Right ventricle myocardium superior (tissue), 1 donor: Measurements from ENCODE around the gene AP2A2. TPM values are rescaled to one million over a fixed set of nuclear protein-coding genes. Genes with fewer than 3 reads are reported as not detected.
A peak's percentile ranks its signal among the peaks of the same experiment; 100 is the strongest.

ENCODE experiments used
- ATAC-seq: fragments of 200-7000 bp; cut with Tn5 transposase; one replicate; pipeline ENCODE4 v1.9.1; 2020; ENCODE audit warnings: mild to moderate bottlenecking; ENCODE audit not compliant: poor library complexity
- DNase-seq: peaks from one replicate; pipeline ENCODE4 v3.0.0-alpha.2; 2020
- intact Hi-C: fragments of 100-400 bp; cut with DNase I; formaldehyde crosslinking; loops from one replicate; pipeline ENCODE4 v1.11.2; 2022
- total RNA-seq: library from RNA; stranded (reverse); fragmentation: NEBNext Ultra II Directional; extraction: Animal tissue kit (Norgen Biotek cat#: 25700); gene quantifications from one replicate; pipeline ENCODE4 v1.2.1, GENCODE V29; 2021
- donor health status: DM: no; HTN: yes; CAD: no; lungs with severe emphysema.

Gene AP2A2
- total RNA-seq, 1 donor from 2014 or later, result 53.5 TPM

GRCh38 chr11:914747-915501 is 10.7 kb upstream of the AP2A2 start:
- ATAC-seq, result peak; percentile 16
- intact Hi-C loops, result no loop called here

GRCh38 chr11:917426-917825 is 8.2 kb upstream of the AP2A2 start:
- ATAC-seq (no peak), DNase-seq (no peak)
- intact Hi-C loops, result no loop called here

More at GRCh38 chr11:914747-915501, 10.7 kb upstream of the AP2A2 start:
- DNase-seq, result peak; percentile 85

- DNase-seq, result no peak
- intact Hi-C loops, result loop anchor here (10.0 kb wide), 1 partner anchor 133 kb away; no protein-coding TSS in a partner anchor
Measured at GRCh38 chr11:921921-922678, 3.6 kb upstream of the AP2A2 start.

DNA sequence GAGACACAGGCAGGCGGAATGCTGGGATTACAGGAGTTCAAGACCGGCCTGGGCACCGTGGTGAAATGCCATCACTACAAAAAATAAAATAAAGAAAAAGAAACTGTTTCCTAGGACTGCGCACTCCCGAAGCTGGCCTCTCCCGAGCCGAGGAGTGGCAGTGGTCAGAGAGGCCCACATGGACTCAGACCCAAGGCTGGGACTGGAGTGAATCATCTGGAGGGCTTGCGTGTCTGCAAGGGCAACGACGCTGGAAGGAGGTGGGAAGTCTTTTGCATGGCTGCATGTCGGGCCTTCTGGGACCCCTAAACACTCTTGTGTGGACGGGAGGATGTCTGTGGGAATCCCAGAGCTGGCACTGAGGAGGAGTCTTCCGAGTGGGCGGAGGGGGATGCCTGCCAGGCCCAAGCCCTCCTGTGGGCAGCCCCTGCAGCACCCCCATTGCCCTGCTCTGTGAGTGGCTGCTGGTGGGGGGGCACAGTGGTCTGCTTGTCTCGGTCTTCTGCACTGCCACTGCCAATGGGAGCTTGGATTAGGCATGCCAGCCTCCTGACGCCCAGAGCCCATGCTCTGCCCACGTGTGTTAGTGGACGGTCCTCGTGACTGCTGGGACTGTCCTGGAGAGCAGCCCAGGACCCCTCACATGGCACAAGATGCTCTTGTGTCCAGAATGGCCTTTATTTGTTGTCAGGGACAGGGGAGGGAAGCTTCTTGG is 1.8 kb upstream of the AP2A2 start:
- no peak for ATAC-seq
- intact Hi-C loops, result loop anchor here (10.0 kb wide), 1 partner anchor 131 kb away; no protein-coding TSS in a partner anchor
- DNase-seq, result no peak

More at GRCh38 chr11:921921-922678, 3.6 kb upstream of the AP2A2 start:
- ATAC-seq, result no peak

- peak; percentile 63 for DNase-seq
- peak; percentile 5 for ATAC-seq
Measured at GRCh38 chr11:924406-925157, 1.1 kb upstream of the AP2A2 start.

GRCh38 chr11:925158-925495 is 543 bp upstream of the AP2A2 start:
- intact Hi-C loops, result loop anchor here (10.0 kb wide), 1 partner anchor 130 kb away; no protein-coding TSS in a partner anchor
- DNase-seq (peak; percentile 68), ATAC-seq (peak; percentile 5)

More at GRCh38 chr11:924406-925157, 1.1 kb upstream of the AP2A2 start:
- intact Hi-C loops, result loop anchor here (10.0 kb wide), 1 partner anchor 130 kb away; no protein-coding TSS in a partner anchor

DNA sequence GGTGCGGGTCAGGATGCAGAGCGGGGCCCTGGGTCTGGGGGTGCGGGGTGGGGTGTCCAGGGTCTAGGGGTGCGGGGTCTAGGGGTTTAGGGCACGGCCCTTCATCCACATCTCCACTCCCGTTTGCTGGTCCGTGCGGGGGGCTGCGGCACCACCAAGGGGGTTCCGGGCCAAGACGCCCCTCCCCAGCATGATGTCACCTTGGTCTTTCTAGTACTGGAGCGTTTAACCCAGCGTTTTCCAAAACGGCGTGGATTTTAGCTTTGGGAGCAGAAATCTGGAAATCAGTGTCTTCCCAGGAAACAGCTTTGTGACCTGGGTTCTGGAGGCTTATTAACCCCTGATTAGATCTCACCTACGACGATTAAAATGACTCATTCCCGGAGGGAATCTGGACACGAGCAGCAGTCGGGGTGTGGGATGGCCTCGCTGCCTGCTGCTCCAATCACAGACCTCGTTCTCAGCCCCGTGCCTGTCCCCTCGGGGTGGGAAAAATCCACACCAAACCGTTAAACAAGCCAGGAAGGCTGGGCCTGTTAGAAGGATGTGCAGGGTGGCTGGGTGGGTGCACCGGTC is 759 bp downstream of the AP2A2 start:
- ATAC-seq (peak; percentile 23), DNase-seq (no peak)
- intact Hi-C loops, result loop anchor here (10.0 kb wide), 1 partner anchor 128 kb away; no protein-coding TSS in a partner anchor

DNA sequence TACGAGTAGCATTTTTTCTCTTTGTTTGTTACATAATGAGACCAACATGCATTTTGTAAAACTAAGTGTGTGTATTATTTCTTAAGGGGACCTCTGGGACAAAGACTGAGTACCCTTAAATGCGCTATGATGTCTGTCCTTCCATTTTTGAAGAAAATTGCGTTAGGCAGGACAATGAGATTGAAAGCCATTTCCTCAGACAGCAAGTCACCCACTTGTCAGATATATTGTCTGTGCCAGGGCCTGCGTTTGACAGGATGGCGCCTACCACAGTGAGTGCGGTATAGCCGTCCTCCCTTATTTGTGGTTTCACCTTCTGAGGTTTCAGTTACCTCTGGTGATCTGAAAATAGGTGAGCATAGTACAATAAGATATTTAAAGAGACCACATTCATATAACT is 2.2 kb downstream of the AP2A2 start:
- ATAC-seq, result no peak
- intact Hi-C loops, result loop anchor here (10.0 kb wide), 1 partner anchor 127 kb away; no protein-coding TSS in a partner anchor
- DNase-seq, result no peak

- no peak for ATAC-seq
- no peak for DNase-seq
- intact Hi-C loops, result loop anchor here (10.0 kb wide), 1 partner anchor 126 kb away; no protein-coding TSS in a partner anchor
Measured at GRCh38 chr11:928786-929185, 3.1 kb downstream of the AP2A2 start.

DNA sequence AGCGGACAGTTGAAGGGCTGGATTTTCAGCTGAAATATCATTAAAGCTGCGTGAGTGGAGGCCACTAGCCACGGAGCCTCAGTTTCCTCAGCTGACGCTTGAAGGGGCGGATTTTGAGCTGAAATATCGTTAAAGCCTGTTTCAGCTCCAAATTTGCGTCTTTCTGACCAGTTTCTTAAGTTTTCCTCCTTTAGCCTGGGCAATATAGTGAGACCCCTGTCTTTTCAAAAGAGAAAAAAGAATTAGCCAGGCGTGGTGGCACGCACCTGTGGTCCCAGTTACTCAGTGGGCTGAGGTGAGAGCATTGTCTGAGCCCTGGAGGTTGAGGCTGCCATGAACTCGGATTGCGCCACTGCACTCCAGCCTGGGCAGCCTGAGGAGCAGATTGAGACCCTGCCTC is 3.7 kb downstream of the AP2A2 start:
- intact Hi-C loops, result loop anchor here (10.0 kb wide), 1 partner anchor 125 kb away; no protein-coding TSS in a partner anchor
- ATAC-seq (no peak), DNase-seq (peak; percentile 19)

GRCh38 chr11:931385-931784 is 5.7 kb downstream of the AP2A2 start:
- intact Hi-C loops, result no loop called here
- peak; percentile 30 for ATAC-seq
- DNase-seq, result no peak

GRCh38 chr11:932435-932834 is 6.8 kb downstream of the AP2A2 start:
- no peak for DNase-seq
- intact Hi-C loops, result no loop called here
- peak; percentile 59 for ATAC-seq

DNA sequence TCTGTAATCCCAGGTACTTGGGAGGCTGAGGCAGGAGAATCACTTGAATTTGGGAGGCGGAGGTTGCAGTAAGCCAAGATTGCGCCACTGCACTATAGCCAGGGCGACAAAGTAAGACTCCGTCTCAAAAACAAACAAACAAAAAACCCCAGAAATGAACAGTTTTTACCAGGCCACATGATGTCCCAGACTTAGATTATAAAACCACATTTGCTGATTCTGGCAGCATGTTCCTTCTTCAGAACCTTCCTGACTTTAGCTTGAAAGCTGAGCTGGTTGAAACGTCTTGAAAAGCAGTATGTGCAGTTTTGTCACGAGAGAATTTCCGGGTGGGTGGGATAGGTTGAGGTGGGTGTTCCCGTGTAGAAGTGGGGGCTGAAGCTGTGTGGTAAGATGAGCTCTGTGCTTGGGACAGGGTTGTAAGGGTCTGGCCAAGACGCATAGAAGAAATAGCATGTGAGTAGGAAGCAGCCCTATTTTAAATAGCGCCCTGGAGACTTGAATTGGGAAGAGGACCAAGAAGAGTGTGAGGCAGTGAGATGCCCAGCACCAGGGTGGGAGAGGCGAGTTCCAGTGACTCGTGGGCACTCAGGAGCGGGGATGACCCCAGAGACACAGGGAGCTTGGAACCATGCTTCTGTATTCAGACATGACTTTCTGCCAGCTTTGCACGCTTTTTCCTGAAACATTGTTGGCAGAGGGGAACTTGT is 7.6 kb downstream of the AP2A2 start:
- ATAC-seq (peak; percentile 28), DNase-seq (peak; percentile 39)
- intact Hi-C loops, result no loop called here

DNA sequence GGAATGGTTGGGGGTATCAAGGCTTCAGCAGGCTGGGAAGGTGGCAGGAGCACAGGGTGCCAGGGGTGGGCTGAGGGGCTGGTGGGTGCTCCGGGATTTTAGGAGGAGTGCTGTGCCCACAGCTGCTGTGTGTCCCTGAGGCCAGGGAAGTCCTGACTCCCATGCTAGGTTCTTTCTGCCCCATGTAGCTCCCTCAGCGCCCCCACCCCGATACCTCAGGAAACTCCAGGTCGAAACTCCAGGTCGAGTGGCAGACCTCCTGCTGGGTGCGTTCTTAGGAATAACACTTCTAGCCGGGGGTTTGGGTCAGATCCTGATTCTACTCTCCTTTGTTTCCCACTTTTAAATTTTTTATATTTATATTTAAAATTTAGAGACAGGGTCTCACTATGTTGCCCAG is 8.3 kb downstream of the AP2A2 start:
- no peak for DNase-seq
- intact Hi-C loops, result no loop called here
- no peak for ATAC-seq

- intact Hi-C loops, result no loop called here
- no peak for DNase-seq
- ATAC-seq, result no peak
Measured at GRCh38 chr11:934527-934926, 8.9 kb downstream of the AP2A2 start.

GRCh38 chr11:936199-936598 is 10.5 kb downstream of the AP2A2 start:
- DNase-seq, result no peak
- ATAC-seq, result no peak
- intact Hi-C loops, result no loop called here

DNA sequence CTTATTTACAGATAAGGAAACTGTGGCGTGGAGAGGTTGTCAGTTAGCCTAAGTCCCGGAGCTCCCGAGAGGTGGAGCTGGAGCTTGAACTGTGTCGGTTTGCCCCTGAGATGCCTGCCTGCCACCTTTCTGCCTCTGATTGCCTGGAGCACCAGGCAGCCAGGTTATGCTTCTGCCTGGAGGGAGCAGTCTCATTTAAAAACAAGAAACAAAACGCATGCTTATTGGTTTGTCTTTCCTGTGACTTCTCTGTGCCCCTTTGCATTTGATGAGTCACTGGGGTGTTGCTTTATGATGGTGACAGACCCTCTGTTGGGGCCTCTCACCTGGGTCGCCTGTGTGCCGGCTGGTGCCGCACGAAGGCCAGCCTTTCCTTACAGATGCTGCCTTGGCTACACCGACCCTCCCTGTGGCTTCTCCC is 12.2 kb downstream of the AP2A2 start:
- DNase-seq (no peak), ATAC-seq (no peak)
- intact Hi-C loops, result no loop called here
